ENCODE results near the gene GNB1L.

The GNB1L gene

DNA sequence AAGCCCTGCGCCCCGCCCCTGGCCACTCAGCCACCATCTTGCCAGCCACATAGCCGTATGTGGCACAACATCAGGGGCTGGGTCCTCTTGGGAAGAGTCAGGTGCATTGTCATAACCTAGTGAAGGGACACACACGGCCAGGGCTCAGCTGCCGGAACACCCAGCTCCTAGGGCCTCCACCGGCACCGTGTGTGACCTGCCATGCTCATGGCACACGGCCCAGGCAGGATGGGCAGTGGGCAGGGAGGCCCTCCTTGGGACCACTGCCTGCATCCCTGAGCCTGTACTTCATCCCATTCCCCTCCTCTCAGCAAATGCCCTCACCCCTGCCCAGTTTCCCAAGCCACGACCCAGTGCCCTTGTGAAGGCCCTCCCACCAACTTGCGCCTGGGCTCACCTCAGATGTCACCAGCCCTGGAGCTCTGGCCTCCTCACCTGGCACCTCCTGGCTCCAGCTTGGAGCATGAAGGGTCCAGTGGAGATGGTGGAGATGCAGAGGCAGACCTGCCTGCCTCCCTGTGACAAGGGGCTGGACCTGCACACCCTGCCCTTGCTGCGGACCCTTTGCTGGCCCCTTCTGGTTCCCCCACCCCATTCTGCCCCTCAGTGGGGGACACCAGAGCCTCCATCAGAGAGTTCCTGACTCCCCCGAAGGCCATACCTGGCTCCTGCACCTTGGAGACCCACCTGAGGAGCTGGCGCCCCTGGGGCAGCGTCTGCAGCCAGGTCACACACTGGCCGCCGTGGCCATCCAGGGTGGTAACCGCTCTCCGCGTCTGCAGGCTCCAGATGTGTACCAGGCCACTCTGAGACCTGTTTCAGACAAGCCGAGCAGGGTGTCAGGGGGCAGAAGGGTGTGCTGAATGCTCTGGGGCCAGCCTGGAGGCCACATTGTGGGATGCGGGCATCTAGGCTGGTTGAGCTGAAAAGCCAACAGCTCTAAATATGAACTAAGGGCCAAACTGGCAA lies 34.5 kb downstream of the GNB1L start:
- H3K4me3 ChIP-seq (ENCODE audit: low read depth in 1 of 2, low read length in 1 of 2), result no peak overlapping the region
- H3K9me3 ChIP-seq, result no peaks in the 10 kb centered on the region
- no peaks in the 10 kb centered on the region for H3K36me3 ChIP-seq
- H3K27me3 ChIP-seq, result no peaks in the 10 kb centered on the region
- H3K27ac ChIP-seq, result no peak overlapping the region
- peaks cover 7 to 10% of the 10 kb centered on the region in 2 experiments for H3K4me1 ChIP-seq (ENCODE audit: control insufficient read depth in 1 of 2, insufficient read depth in 1 of 2, low read depth in 1 of 2, low read length in 1 of 2)
- TF ChIP-seq, protein P1, sequence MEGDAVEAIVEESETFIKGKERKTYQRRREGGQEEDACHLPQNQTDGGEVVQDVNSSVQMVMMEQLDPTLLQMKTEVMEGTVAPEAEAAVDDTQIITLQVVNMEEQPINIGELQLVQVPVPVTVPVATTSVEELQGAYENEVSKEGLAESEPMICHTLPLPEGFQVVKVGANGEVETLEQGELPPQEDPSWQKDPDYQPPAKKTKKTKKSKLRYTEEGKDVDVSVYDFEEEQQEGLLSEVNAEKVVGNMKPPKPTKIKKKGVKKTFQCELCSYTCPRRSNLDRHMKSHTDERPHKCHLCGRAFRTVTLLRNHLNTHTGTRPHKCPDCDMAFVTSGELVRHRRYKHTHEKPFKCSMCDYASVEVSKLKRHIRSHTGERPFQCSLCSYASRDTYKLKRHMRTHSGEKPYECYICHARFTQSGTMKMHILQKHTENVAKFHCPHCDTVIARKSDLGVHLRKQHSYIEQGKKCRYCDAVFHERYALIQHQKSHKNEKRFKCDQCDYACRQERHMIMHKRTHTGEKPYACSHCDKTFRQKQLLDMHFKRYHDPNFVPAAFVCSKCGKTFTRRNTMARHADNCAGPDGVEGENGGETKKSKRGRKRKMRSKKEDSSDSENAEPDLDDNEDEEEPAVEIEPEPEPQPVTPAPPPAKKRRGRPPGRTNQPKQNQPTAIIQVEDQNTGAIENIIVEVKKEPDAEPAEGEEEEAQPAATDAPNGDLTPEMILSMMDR (IDR thresholded peaks at IDR 0.05), result no peak

DNA sequence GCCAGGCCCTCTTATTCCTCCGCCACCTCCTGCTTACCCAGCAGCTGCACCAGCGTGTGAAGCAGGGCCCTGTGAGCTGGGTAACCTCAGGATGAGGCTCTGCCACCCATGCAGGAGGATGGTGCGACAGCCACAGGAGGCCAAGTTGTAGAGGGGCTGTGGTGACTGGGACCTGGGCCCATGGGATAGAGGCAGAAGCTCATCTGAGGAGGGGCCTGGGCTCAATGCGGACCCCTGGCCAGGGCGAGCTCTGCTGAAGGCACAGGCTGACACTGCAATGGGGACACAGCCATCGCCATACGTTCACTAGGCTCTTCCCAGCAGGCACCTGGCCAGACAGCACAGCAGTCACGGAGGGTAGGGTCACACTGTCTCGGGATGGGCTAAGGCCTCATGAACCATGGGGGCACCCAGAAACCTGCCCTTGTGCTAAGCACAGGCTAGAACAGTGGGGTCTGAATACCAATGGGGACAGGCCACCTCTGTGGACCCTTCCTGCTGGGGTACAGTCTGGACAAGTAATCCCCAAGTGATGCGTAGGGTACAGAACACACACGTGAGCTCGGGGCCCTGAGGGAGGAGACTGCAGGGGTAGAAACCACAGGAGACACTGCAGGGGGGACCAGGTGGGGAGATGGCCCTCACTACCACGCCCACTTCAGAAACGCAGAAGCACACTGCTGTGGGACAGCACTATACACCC lies 35.3 kb downstream of the GNB1L start:
- TF ChIP-seq, protein P1 (IDR thresholded peaks at IDR 0.05), result no peak
- Histone ChIP-seq H3K4me3 (ENCODE audit: low read depth in 1 of 2, low read length in 1 of 2) (no peak overlapping the region), H3K36me3 (no peaks in the 10 kb centered on the region)

DNA sequence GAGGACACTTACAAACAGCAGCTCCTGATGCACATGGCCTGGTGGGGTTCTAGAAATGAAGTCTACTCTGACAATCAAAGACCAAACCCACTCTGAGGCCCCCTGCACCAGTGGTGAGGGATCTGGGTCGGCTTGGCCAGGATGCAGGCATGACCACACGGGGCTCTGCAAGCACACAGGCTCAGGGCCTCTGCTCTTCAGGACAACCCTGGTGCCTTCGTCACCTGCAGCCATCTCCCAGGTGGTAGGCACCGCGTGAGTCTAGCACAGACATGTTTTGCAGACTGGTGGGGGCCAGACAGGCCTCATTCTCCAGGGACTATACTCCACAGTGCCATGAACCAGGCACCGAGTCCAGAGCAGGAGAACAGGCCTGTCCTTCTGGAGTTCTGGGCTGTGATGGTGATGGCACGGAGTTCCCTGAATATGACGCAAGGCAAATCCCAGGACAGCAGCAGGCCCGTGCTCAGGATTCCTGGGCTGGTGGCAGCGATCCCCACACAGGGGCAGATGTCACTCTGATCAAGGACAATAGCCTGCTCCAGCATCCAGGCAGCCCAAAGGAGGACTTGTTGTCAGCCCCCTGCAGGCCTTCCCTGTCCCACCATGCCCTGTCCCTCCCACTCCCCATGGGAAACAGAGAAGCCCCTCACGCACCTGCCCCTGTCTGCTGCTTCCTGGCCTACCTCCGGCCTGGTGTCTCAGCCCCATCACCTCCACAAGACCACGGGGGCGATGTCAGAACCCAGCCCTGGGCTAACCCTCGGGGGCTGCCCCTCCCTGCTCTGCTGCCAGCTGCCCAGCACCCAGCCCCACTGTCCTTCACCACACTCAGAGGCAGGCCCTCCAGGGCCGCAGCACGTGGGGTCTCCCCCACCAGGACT lies 36.1 kb downstream of the GNB1L start:
- Histone ChIP-seq H3K9me3 (no peaks in the 10 kb centered on the region), H3K27me3 (no peaks in the 10 kb centered on the region), H3K4me3 (ENCODE audit: low read depth in 1 of 2, low read length in 1 of 2) (no peak overlapping the region), H3K36me3 (no peaks in the 10 kb centered on the region), H3K27ac (no peak overlapping the region), H3K4me1 (ENCODE audit: control insufficient read depth in 1 of 2, insufficient read depth in 1 of 2, low read depth in 1 of 2, low read length in 1 of 2) (peaks cover 0 to 2% of the 10 kb centered on the region in 2 experiments)
- TF ChIP-seq, protein P1 (IDR thresholded peaks at IDR 0.05), result no peak

More for the DNA sequence above, 35.3 kb downstream of the GNB1L start:
- peaks cover 6 to 10% of the 10 kb centered on the region in 2 experiments for H3K4me1 ChIP-seq (ENCODE audit: control insufficient read depth in 1 of 2, insufficient read depth in 1 of 2, low read depth in 1 of 2, low read length in 1 of 2)
- no peaks in the 10 kb centered on the region for H3K27me3 ChIP-seq
- H3K9me3 ChIP-seq, result no peaks in the 10 kb centered on the region
- no peak overlapping the region for H3K27ac ChIP-seq

DNA sequence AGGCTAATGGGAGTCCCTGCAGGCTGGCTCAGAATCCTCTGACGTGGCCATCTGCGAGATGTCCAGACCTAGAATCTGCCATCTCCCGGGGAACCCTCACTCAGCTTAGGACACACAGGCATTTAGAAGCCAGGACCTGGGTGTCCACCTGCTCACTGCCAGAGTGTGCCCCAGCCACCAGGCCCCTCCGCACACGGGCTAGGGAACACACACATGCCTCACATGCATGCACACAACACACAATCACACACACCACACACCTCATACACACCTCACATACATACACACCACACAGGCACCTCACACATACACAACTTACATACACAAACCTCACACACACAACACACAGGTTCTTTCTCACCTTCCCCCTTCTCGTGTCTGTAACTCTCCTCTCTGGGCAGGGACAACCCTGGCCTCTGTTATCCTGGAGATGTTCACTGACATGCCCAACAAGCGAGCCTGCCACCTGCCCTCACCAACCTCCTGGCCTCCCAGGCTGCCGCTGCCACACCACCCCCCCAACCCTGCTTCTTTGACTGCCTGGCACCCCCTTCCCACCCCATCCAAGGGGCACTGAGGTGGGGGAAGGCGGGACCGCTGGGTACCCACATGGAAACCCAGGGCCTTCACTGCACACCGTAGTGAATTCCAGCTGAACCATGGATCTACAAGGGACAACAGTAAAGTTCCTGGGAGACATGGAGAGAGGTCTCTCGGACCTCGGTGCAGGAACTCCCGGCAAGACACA lies 38.1 kb downstream of the GNB1L start:
- no peak overlapping the region for H3K4me3 ChIP-seq (ENCODE audit: low read depth in 1 of 2, low read length in 1 of 2)
- H3K27ac ChIP-seq, result no peak overlapping the region
- no peaks in the 10 kb centered on the region for H3K27me3 ChIP-seq
- no peaks in the 10 kb centered on the region for H3K4me1 ChIP-seq (ENCODE audit: control insufficient read depth in 1 of 2, insufficient read depth in 1 of 2, low read depth in 1 of 2, low read length in 1 of 2)
- no peaks in the 10 kb centered on the region for H3K9me3 ChIP-seq
- TF ChIP-seq, protein P1 (IDR thresholded peaks at IDR 0.05), result no peak
- H3K36me3 ChIP-seq, result no peaks in the 10 kb centered on the region
